HepG2 (cell line): ENCODE measurements around the gene SYS1. TPM values are rescaled to one million over a fixed set of nuclear protein-coding genes. Genes with fewer than 3 reads are reported as not detected.

Experiments used
- BCL6 ChIP-seq: IDR thresholded peaks from 2 replicates; pipeline ENCODE4 v1.6.1; 2016; ENCODE audit warnings: missing genetic modification reagents, missing compliant biosample characterization
- FOXA3 ChIP-seq: IDR thresholded peaks from 2 replicates; pipeline ENCODE4 v1.6.1; 2016; ENCODE audit warnings: missing genetic modification reagents, missing compliant biosample characterization
- FOXC1 ChIP-seq: sonication (generic); formaldehyde crosslinking; IDR thresholded peaks from 2 replicates; pipeline ENCODE4 v1.8.0; 2022; ENCODE audit warnings: mild to moderate bottlenecking, missing genetic modification reagents, borderline replicate concordance
- HDAC1 ChIP-seq: sonication (generic); formaldehyde crosslinking; IDR thresholded peaks from 2 replicates; pipeline ENCODE4 v1.5.1; 2020; ENCODE audit warnings: mild to moderate bottlenecking, missing genetic modification reagents
- HINFP ChIP-seq: sonication (generic); formaldehyde crosslinking; IDR thresholded peaks from 2 replicates; pipeline ENCODE4 v1.4.0; 2020; ENCODE audit warnings: low read depth, mild to moderate bottlenecking, missing genetic modification reagents
- HNRNPUL1 ChIP-seq: fragments of 200-400 bp; formaldehyde crosslinking; IDR thresholded peaks from 2 replicates; pipeline ENCODE4 v1.6.1; 2017; ENCODE audit warnings: low read depth, mild to moderate bottlenecking, low read length, moderate library complexity
- ISL2 ChIP-seq: sonication (generic); formaldehyde crosslinking; IDR thresholded peaks from 2 replicates; pipeline ENCODE4 v1.5.0; 2020; ENCODE audit warnings: missing genetic modification reagents
- NCOA2 ChIP-seq: sonication (generic); formaldehyde crosslinking; IDR thresholded peaks from 2 replicates; pipeline ENCODE4 v1.8.0; 2022; ENCODE audit warnings: inconsistent platforms
- NFKB2 ChIP-seq: sonication (generic); formaldehyde crosslinking; IDR thresholded peaks from 2 replicates; pipeline ENCODE4 v1.4.0; 2020; ENCODE audit warnings: missing genetic modification reagents, borderline replicate concordance
- NFYC ChIP-seq: IDR thresholded peaks from 2 replicates; pipeline ENCODE4 v1.6.1; 2016; ENCODE audit warnings: missing genetic modification reagents, missing compliant biosample characterization
- SMYD3 ChIP-seq: sonication (generic); formaldehyde crosslinking; IDR thresholded peaks from 2 replicates; pipeline ENCODE4 v1.8.1; 2023; ENCODE audit warnings: mild to moderate bottlenecking, missing genetic modification reagents
- SPEN ChIP-seq: sonication (generic); formaldehyde crosslinking; IDR thresholded peaks from 2 replicates; pipeline ENCODE4 v1.5.1; 2020; ENCODE audit warnings: low read depth, mild to moderate bottlenecking, missing genetic modification reagents
- TEAD3 ChIP-seq: optimal IDR thresholded peaks from 2 replicates; pipeline ENCODE3; 2016; ENCODE audit warnings: borderline replicate concordance
- TGIF2 ChIP-seq: IDR thresholded peaks from 2 replicates; pipeline ENCODE4 v1.6.1; 2016; ENCODE audit warnings: control low read depth, missing compliant biosample characterization
- TOE1 ChIP-seq: sonication (generic); formaldehyde crosslinking; IDR thresholded peaks from 2 replicates; pipeline ENCODE4 v1.4.0; 2020; ENCODE audit warnings: mild to moderate bottlenecking, missing genetic modification reagents
- WIZ ChIP-seq: sonication (generic); formaldehyde crosslinking; IDR thresholded peaks from 2 replicates; pipeline ENCODE4 v1.5.1; 2020; ENCODE audit warnings: mild to moderate bottlenecking, missing genetic modification reagents
- ZNF205 ChIP-seq: IDR thresholded peaks from 2 replicates; pipeline ENCODE4 v1.6.1; 2018; ENCODE audit warnings: missing biosample characterization, missing genetic modification reagents
- ZNF343 ChIP-seq: sonication (generic); formaldehyde crosslinking; IDR thresholded peaks from 2 replicates; pipeline ENCODE4 v1.4.0; 2020; ENCODE audit warnings: mild to moderate bottlenecking, missing genetic modification reagents
- ZNF430 ChIP-seq: sonication (generic); formaldehyde crosslinking; IDR thresholded peaks from 2 replicates; pipeline ENCODE4 v1.9.0; 2021; ENCODE audit warnings: mild to moderate bottlenecking, missing genetic modification reagents
- ZNF598 ChIP-seq: sonication (generic); formaldehyde crosslinking; IDR thresholded peaks from 2 replicates; pipeline ENCODE4 v1.5.1; 2020; ENCODE audit warnings: mild to moderate bottlenecking, missing genetic modification reagents, borderline replicate concordance
- ZNF746 ChIP-seq: sonication (generic); formaldehyde crosslinking; IDR thresholded peaks from 2 replicates; pipeline ENCODE4 v1.8.0; 2022; ENCODE audit warnings: mild to moderate bottlenecking, missing genetic modification reagents
- polyA plus RNA-seq, 8 experiments: library from polyadenylated mRNA; depleted of rRNA in 3 of 8; stranded (reverse) in 7 of 8; unstranded in 1 of 8; fragments of >200 nt; fragmentation: Illumina TruSeq in 4 of 8; extraction: Trizol in 4 of 8; gene quantifications; 2 replicates each; pipeline versions ENCODE4 v1.2.1 to v1.2.3, GENCODE V29; 2011 to 2016; ENCODE audit warnings: low read depth in 4 of 8, missing spikeins in 1 of 8, mixed read lengths in 1 of 8; ENCODE audit not compliant: insufficient read depth in 1 of 8
- total RNA-seq, 5 experiments: library from RNA; depleted of rRNA; stranded (reverse); fragments of >200 nt; fragmentation: Illumina TruSeq; extraction: Trizol; gene quantifications; 2 replicates each; pipeline ENCODE4 v1.2.3, GENCODE V29; 2016; ENCODE audit warnings: low read depth in 1 of 5
- TF ChIP-seq, protein P1 (sequence below): IDR thresholded peaks from 2 replicates; pipeline ENCODE4 v1.6.1; 2016
- TF ChIP-seq, protein P2 (sequence below): IDR thresholded peaks from 2 replicates; pipeline ENCODE4 v1.6.1; 2016; ENCODE audit warnings: mild to moderate bottlenecking
- TF ChIP-seq, protein P3 (sequence below): sonication (generic); formaldehyde crosslinking; IDR thresholded peaks from 2 replicates; pipeline ENCODE4 v1.8.0; 2023; ENCODE audit warnings: mild to moderate bottlenecking, missing genetic modification reagents

Gene SYS1
- total and polyA plus RNA-seq, 2 of the 13 experiments (the other 11 are each of a cell fraction or from before 2014, with no cell fraction given) = 38.3 to 65.6 TPM

GRCh38 chr20:45345104-45345936 is 17.6 kb upstream of the SYS1 start (continued):
- TF ChIP-seq, protein P1, sequence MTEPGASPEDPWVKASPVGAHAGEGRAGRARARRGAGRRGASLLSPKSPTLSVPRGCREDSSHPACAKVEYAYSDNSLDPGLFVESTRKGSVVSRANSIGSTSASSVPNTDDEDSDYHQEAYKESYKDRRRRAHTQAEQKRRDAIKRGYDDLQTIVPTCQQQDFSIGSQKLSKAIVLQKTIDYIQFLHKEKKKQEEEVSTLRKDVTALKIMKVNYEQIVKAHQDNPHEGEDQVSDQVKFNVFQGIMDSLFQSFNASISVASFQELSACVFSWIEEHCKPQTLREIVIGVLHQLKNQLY (CRISPR knock-in tag) = peak; percentile 27; the same call in 1 of the 2 replicates
- TF ChIP-seq HINFP = 0 out of 2 replicates have a peak, but pooled peaks have one; percentile 74
- TF ChIP-seq NFYC (CRISPR knock-in tag) = 0 out of 2 replicates have a peak, but pooled peaks have one; percentile 9
- TF ChIP-seq WIZ (CRISPR knock-in tag) = 0 out of 2 replicates have a peak, but pooled peaks have one; percentile 6
- TF ChIP-seq ZNF205 = peak; percentile 62; the same call in 1 of the 2 replicates
- TF ChIP-seq ISL2 (CRISPR knock-in tag) = no peak
- peak; percentile 63; the same call in 1 of the 2 replicates for TF ChIP-seq ZNF430 (CRISPR knock-in tag)
- TF ChIP-seq BCL6 (CRISPR knock-in tag) = 0 out of 2 replicates have a peak, but pooled peaks have one; percentile 12
- TF ChIP-seq TGIF2 (CRISPR knock-in tag) = 0 out of 2 replicates have a peak, but pooled peaks have one; percentile 31
- TF ChIP-seq HNRNPUL1 = no peak
- TF ChIP-seq ZNF746 (CRISPR knock-in tag) = no peak
- TF ChIP-seq NFKB2 (CRISPR knock-in tag) = peak; percentile 53; the same call in 1 of the 2 replicates
- TF ChIP-seq, protein P2, sequence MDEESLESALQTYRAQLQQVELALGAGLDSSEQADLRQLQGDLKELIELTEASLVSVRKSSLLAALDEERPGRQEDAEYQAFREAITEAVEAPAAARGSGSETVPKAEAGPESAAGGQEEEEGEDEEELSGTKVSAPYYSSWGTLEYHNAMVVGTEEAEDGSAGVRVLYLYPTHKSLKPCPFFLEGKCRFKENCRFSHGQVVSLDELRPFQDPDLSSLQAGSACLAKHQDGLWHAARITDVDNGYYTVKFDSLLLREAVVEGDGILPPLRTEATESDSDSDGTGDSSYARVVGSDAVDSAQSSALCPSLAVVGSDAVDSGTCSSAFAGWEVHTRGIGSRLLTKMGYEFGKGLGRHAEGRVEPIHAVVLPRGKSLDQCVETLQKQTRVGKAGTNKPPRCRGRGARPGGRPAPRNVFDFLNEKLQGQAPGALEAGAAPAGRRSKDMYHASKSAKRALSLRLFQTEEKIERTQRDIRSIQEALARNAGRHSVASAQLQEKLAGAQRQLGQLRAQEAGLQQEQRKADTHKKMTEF = 0 out of 2 replicates have a peak, but pooled peaks have one; percentile 9
- TF ChIP-seq, protein P3, sequence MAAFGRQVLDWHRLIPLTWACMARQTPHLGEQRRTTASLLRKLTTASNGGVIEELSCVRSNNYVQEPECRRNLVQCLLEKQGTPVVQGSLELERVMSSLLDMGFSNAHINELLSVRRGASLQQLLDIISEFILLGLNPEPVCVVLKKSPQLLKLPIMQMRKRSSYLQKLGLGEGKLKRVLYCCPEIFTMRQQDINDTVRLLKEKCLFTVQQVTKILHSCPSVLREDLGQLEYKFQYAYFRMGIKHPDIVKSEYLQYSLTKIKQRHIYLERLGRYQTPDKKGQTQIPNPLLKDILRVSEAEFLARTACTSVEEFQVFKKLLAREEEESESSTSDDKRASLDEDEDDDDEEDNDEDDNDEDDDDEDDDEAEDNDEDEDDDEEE = peak; percentile 61; the same call in 1 of the 2 replicates
- TF ChIP-seq NCOA2 (CRISPR knock-in tag) = peak; percentile 60; the same call in 1 of the 2 replicates
- no peak for TF ChIP-seq TOE1 (CRISPR knock-in tag)
- peak; percentile 78 for TF ChIP-seq FOXA3
- no peak for TF ChIP-seq SMYD3 (CRISPR knock-in tag)
- TF ChIP-seq TEAD3 = peak; percentile 32
- TF ChIP-seq ZNF598 (CRISPR knock-in tag) = 0 out of 2 replicates have a peak, but pooled peaks have one; percentile 11
- no peak for TF ChIP-seq SPEN
- peak; percentile 72; the same call in 1 of the 2 replicates for TF ChIP-seq FOXC1
- peak; percentile 46; the same call in 1 of the 2 replicates for TF ChIP-seq HDAC1 (CRISPR knock-in tag)
- no peak for TF ChIP-seq ZNF343 (CRISPR knock-in tag)
